Tibial artery (tissue), 4 donors: ENCODE results near the gene HIP1.

Experiments used
- DNase-seq, 2 donors: peaks; one replicate each; pipeline ENCODE4 v3.0.0-alpha.2; 2019
- H3K27ac ChIP-seq, 2 donors: fragments of 200-600 bp; sonication (generic) in 1 of 2; 1 replicate in 1 of 2; 2 replicates in 1 of 2; pipeline ENCODE4 v1.5.1; 2018 to 2019; ENCODE audit warnings: mild to moderate bottlenecking in 1 of 2
- H3K27me3 ChIP-seq, 2 donors: fragments of 200-600 bp; sonication (generic) in 1 of 2; one replicate each; pipeline versions ENCODE4 v1.5.1 to v1.6.0; 2016 to 2019
- H3K36me3 ChIP-seq, 3 donors: fragments of 200-600 bp; sonication (generic) in 2 of 3; one replicate each; pipeline ENCODE4 v1.5.1; 2016 to 2019; ENCODE audit warnings: mild to moderate bottlenecking in 2 of 3
- H3K4me1 ChIP-seq, 4 donors: fragments of 200-600 bp; sonication (generic) in 2 of 4; 1 replicate in 3 of 4; 2 replicates in 1 of 4; pipeline ENCODE4 v1.5.1; 2016 to 2019
- H3K4me3 ChIP-seq, 2 donors: fragments of 200-600 bp; sonication (generic) in 1 of 2; 1 replicate in 1 of 2; 2 replicates in 1 of 2; pipeline ENCODE4 v1.5.1; 2018 to 2019; ENCODE audit warnings: mild to moderate bottlenecking in 2 of 2
- H3K9me3 ChIP-seq, 3 donors: fragments of 200-600 bp; sonication (generic) in 1 of 3; one replicate each; pipeline ENCODE4 v1.5.1; 2016 to 2019
- CTCF ChIP-seq, 2 experiments: fragments of 200-600 bp in 1 of 2; fragments of 450-650 bp in 1 of 2; IDR thresholded peaks; one replicate each; pipeline ENCODE4 v1.5.1; 2017 to 2019; ENCODE audit warnings: antibody characterized with exemption in 2 of 2, mild to moderate bottlenecking in 1 of 2, moderate library complexity in 1 of 2
- intact Hi-C: fragments of 100-400 bp; cut with DNase I; formaldehyde crosslinking; loops from one replicate; pipeline ENCODE4 v1.15.0; 2023; ENCODE audit warnings: low total_unique reads

HIP1 gene

GRCh38 chr7:75738975-75739795, 444 bp upstream of the HIP1 start:
- Histone ChIP-seq H3K4me3 (peak overlapping the region; percentile 99 to 100), H3K27me3 (no peaks in the 10 kb centered on the region), H3K9me3 (no peaks in the 10 kb centered on the region), H3K27ac (peak overlapping the region; percentile 89 to 95), H3K4me1 (peaks cover 4 to 40% (median 23%) of the 10 kb centered on the region in 4 donors), H3K36me3 (no peaks in the 10 kb centered on the region)
- DNase-seq: peak; percentile 99 to 100
- intact Hi-C loops: loop anchor here (10.0 kb wide), 1 partner anchor 84 kb away; no protein-coding TSS in a partner anchor
- peak; percentile 11 to 39 for TF ChIP-seq CTCF (IDR thresholded peaks at IDR 0.05)

- intact Hi-C loops: loop anchor here (10.0 kb wide), 1 partner anchor 83 kb away; no protein-coding TSS in a partner anchor
- H3K4me1 ChIP-seq: peaks cover 4 to 52% (median 28%) of the 10 kb centered on the region in 4 donors
- no peaks in the 10 kb centered on the region for H3K9me3 ChIP-seq
- H3K4me3 ChIP-seq: peak overlapping the region; percentile 99 to 100
- H3K27me3 ChIP-seq: no peaks in the 10 kb centered on the region
- no peak for DNase-seq
- H3K27ac ChIP-seq: peak overlapping the region; percentile 89 to 95
- no peak for TF ChIP-seq CTCF (IDR thresholded peaks at IDR 0.05)
- peaks cover 0 to 6% (median 0%) of the 10 kb centered on the region in 3 donors for H3K36me3 ChIP-seq
Measured at GRCh38 chr7:75737856-75738603, 711 bp downstream of the HIP1 start.

GRCh38 chr7:75735581-75736350, 3.0 kb downstream of the HIP1 start:
- no peak for TF ChIP-seq CTCF (IDR thresholded peaks at IDR 0.05)
- Histone ChIP-seq H3K36me3 (peaks cover 0 to 6% (median 0%) of the 10 kb centered on the region in 3 donors), H3K27me3 (no peaks in the 10 kb centered on the region), H3K27ac (peak overlapping the region; percentile 76 to 95), H3K4me3 (peak overlapping the region; percentile 99 to 100), H3K4me1 (peaks cover 4 to 69% (median 39%) of the 10 kb centered on the region in 4 donors), H3K9me3 (no peaks in the 10 kb centered on the region)
- no peak for DNase-seq
- intact Hi-C loops: loop anchor here (10.0 kb wide), 1 partner anchor 81 kb away; no protein-coding TSS in a partner anchor

- no peak for TF ChIP-seq CTCF (IDR thresholded peaks at IDR 0.05)
- Histone ChIP-seq H3K4me1 (peaks cover 4 to 66% (median 39%) of the 10 kb centered on the region in 4 donors), H3K9me3 (no peaks in the 10 kb centered on the region), H3K27me3 (no peaks in the 10 kb centered on the region), H3K36me3 (peaks cover 0 to 6% (median 0%) of the 10 kb centered on the region in 3 donors), H3K4me3 (no peak overlapping the region), H3K27ac (peak overlapping the region; percentile 76 to 95)
- intact Hi-C loops: loop anchor here (10.0 kb wide), 1 partner anchor 80 kb away; no protein-coding TSS in a partner anchor
- DNase-seq: no peak
Measured at GRCh38 chr7:75734586-75735458, 3.9 kb downstream of the HIP1 start.
